IPS-18a (cell line): ENCODE measurements around the gene GLYAT.
"Not testable (repeated sequence)": the region's sequence is repeated elsewhere in the genome, so short reads cannot be mapped to it uniquely, and the experiment has no call there.

Experiments
- H3K27ac ChIP-seq: one replicate; pipeline ENCODE4 v1.5.1; 2013; ENCODE audit warnings: low read length
- H3K27me3 ChIP-seq: one replicate; pipeline ENCODE4 v1.6.1; 2013; ENCODE audit warnings: mild to moderate bottlenecking, low read length; ENCODE audit not compliant: control insufficient read depth, insufficient read depth
- H3K36me3 ChIP-seq: one replicate; pipeline ENCODE4 v1.6.1; 2013; ENCODE audit warnings: low read depth, low read length; ENCODE audit not compliant: control insufficient read depth
- H3K4me1 ChIP-seq: one replicate; pipeline ENCODE4 v1.6.1; 2013; ENCODE audit warnings: low read depth, low read length; ENCODE audit not compliant: control insufficient read depth
- H3K4me3 ChIP-seq: one replicate; pipeline ENCODE4 v1.5.1; 2013; ENCODE audit warnings: low read length
- H3K9ac ChIP-seq: one replicate; pipeline ENCODE4 v1.6.1; 2013; ENCODE audit warnings: mild to moderate bottlenecking, low read length, moderate library complexity
- H3K9me3 ChIP-seq: one replicate; pipeline ENCODE4 v1.6.1; 2013; ENCODE audit warnings: low read depth, low read length; ENCODE audit not compliant: control insufficient read depth

The GLYAT gene

DNA sequence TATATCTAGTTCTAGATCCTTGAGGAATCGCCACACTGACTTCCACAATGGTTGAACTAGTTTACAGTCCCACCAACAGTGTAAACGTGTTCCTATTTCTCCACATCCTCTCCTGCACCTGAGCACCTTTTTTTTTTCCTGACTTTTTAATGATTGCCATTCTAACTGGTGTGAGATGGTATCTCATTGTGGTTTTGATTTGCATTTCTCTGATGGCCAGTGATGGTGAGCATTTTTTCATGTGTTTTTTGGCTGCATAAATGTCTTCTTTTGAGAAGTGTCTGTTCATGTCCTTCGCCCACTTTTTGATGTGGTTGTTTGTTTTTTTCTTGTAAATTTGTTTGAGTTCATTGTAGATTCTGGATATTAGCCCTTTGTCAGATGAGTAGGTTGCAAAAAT, 34.9 kb downstream of the GLYAT start:
- peaks cover 13% of the 10 kb centered on the region for H3K9me3 ChIP-seq
- H3K27ac ChIP-seq, H3K27me3 ChIP-seq, H3K4me1 ChIP-seq, H3K9ac ChIP-seq, H3K4me3 ChIP-seq, H3K36me3 ChIP-seq: not testable (repeated sequence)

- H3K27me3 ChIP-seq, result no peaks in the 10 kb centered on the region
- H3K4me1 ChIP-seq, result no peaks in the 10 kb centered on the region
- no peak overlapping the region for H3K9ac ChIP-seq
- H3K36me3 ChIP-seq, result no peaks in the 10 kb centered on the region
- peaks cover 8% of the 10 kb centered on the region for H3K9me3 ChIP-seq
- H3K27ac ChIP-seq, result no peak overlapping the region
- no peak overlapping the region for H3K4me3 ChIP-seq
Measured at GRCh38 chr11:58693026-58693425, 38.7 kb downstream of the GLYAT start.

GRCh38 chr11:58691675-58692074, 40.1 kb downstream of the GLYAT start:
- peaks cover 8% of the 10 kb centered on the region for H3K9me3 ChIP-seq

GRCh38 chr11:58688789-58689503, 42.8 kb downstream of the GLYAT start:
- Histone ChIP-seq H3K9me3 (peaks cover 14% of the 10 kb centered on the region), H3K27ac (no peak overlapping the region), H3K4me3 (no peak overlapping the region), H3K4me1 (no peaks in the 10 kb centered on the region), H3K9ac (no peak overlapping the region), H3K36me3 (no peaks in the 10 kb centered on the region), H3K27me3 (no peaks in the 10 kb centered on the region)

More at GRCh38 chr11:58691675-58692074, 40.1 kb downstream of the GLYAT start:
- Histone ChIP-seq H3K27me3 (no peaks in the 10 kb centered on the region), H3K4me1 (no peaks in the 10 kb centered on the region), H3K9ac (no peak overlapping the region), H3K4me3 (no peak overlapping the region), H3K27ac (no peak overlapping the region), H3K36me3 (no peaks in the 10 kb centered on the region)

GRCh38 chr11:58685973-58686722, 45.6 kb downstream of the GLYAT start:
- no peaks in the 10 kb centered on the region for H3K4me1 ChIP-seq
- H3K27ac ChIP-seq, result no peak overlapping the region
- no peaks in the 10 kb centered on the region for H3K36me3 ChIP-seq
- no peaks in the 10 kb centered on the region for H3K27me3 ChIP-seq
- H3K9ac ChIP-seq, result no peak overlapping the region
- peaks cover 12% of the 10 kb centered on the region for H3K9me3 ChIP-seq
- H3K4me3 ChIP-seq, result no peak overlapping the region

- not testable (repeated sequence) for H3K4me1 ChIP-seq, H3K4me3 ChIP-seq, H3K27me3 ChIP-seq, H3K27ac ChIP-seq, H3K9ac ChIP-seq, H3K36me3 ChIP-seq
- H3K9me3 ChIP-seq, result peaks cover 19% of the 10 kb centered on the region
Measured at GRCh38 chr11:58682660-58683059, 49.1 kb downstream of the GLYAT start.

DNA sequence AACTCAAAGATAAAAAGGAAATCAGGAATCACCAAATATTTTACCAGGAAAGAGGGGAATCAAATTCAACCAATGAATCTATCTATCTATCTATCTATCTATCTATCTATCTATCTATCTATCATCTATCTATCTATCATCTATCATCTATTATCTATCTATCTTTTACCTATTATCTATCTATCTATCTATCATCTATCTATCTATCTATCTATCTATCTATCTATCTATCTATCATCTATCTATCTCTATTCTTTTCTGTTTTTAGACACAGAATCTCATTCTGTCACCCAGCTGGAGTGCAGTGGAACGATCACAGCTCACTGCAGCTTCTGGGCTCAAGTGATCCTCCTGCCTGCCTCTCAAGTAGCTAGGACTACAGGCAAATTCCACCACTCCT, 54.2 kb downstream of the GLYAT start:
- H3K36me3 ChIP-seq, H3K27ac ChIP-seq, H3K4me3 ChIP-seq, H3K9me3 ChIP-seq, H3K4me1 ChIP-seq, H3K9ac ChIP-seq, H3K27me3 ChIP-seq: not testable (repeated sequence)

GRCh38 chr11:58676563-58677135, 55.1 kb downstream of the GLYAT start:
- no peak overlapping the region for H3K9ac ChIP-seq
- no peak overlapping the region for H3K27ac ChIP-seq
- no peaks in the 10 kb centered on the region for H3K4me1 ChIP-seq
- no peaks in the 10 kb centered on the region for H3K27me3 ChIP-seq
- peaks cover 7% of the 10 kb centered on the region for H3K9me3 ChIP-seq
- no peak overlapping the region for H3K4me3 ChIP-seq
- no peaks in the 10 kb centered on the region for H3K36me3 ChIP-seq

GRCh38 chr11:58675334-58676155, 56.2 kb downstream of the GLYAT start:
- no peak overlapping the region for H3K27ac ChIP-seq
- H3K4me3 ChIP-seq, result no peak overlapping the region
- H3K9me3 ChIP-seq, result peaks cover 7% of the 10 kb centered on the region
- no peak overlapping the region for H3K9ac ChIP-seq
- no peaks in the 10 kb centered on the region for H3K27me3 ChIP-seq
- no peaks in the 10 kb centered on the region for H3K4me1 ChIP-seq
- no peaks in the 10 kb centered on the region for H3K36me3 ChIP-seq

DNA sequence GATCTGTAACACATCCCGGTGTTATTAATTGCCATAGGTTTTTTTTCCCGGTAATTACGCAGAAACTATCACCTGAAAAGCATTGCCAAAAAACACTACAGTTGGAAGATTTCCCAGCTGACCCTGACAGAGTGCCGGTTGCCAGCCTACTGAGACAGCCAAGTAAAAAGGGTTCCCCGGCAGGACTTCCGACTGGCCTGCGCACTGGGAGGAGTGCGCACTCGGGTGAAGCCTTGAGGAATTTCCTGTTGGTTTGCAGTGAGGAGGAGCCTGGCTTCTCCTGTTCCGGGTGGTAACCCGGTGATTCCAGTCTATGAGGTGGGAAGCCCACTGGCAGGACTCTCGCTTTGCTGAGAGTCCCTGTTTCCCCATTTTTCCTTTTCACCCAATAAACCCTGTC, 57.1 kb downstream of the GLYAT start:
- no peaks in the 10 kb centered on the region for H3K4me1 ChIP-seq
- no peaks in the 10 kb centered on the region for H3K27me3 ChIP-seq
- H3K9me3 ChIP-seq, result peaks cover 2% of the 10 kb centered on the region
- H3K9ac ChIP-seq, result no peak overlapping the region
- H3K36me3 ChIP-seq, result no peaks in the 10 kb centered on the region
- no peak overlapping the region for H3K4me3 ChIP-seq
- no peak overlapping the region for H3K27ac ChIP-seq

GRCh38 chr11:58671983-58672633, 59.6 kb downstream of the GLYAT start:
- no peak overlapping the region for H3K9ac ChIP-seq
- no peaks in the 10 kb centered on the region for H3K4me1 ChIP-seq
- no peaks in the 10 kb centered on the region for H3K36me3 ChIP-seq
- H3K27me3 ChIP-seq, result no peaks in the 10 kb centered on the region
- no peaks in the 10 kb centered on the region for H3K9me3 ChIP-seq
- H3K4me3 ChIP-seq, result no peak overlapping the region
- H3K27ac ChIP-seq, result no peak overlapping the region
